B cell (primary cell): ENCODE measurements around the gene MICALL1. TPM values are rescaled to one million over a fixed set of nuclear protein-coding genes. Genes with fewer than 3 reads are reported as not detected.

Experiments used
- ATAC-seq: fragments of 200-7000 bp; cut with Tn5 transposase; one replicate; pipeline ENCODE4 v1.10.0; 2021; ENCODE audit warnings: low read depth, mild to moderate bottlenecking, moderate number of reproducible peaks, moderate library complexity
- CTCF ChIA-PET: fragments of 350-600 bp; sonication (Branson Sonifier 250); formaldehyde crosslinking; loops from one replicate; lab custom pipeline; 2021; ENCODE audit warnings: antibody characterized with exemption, inconsistent platforms; lab: Charles Lee
- POLR2A ChIA-PET: fragments of 350-600 bp; sonication (Branson Sonifier 250); formaldehyde crosslinking; loops from one replicate; lab custom pipeline; 2021; ENCODE audit warnings: antibody characterized with exemption; lab: Charles Lee
- DNase-seq: peaks from one replicate; pipeline ENCODE4 v3.0.0; 2013
- H2AFZ ChIP-seq: 2 replicates; pipeline ENCODE4 v1.6.1; 2012; ENCODE audit warnings: mild to moderate bottlenecking, low read depth, low read length; ENCODE audit not compliant: insufficient read depth, poor library complexity, severe bottlenecking
- H3K27ac ChIP-seq, 2 donors: 1 replicate in 1 of 2; 2 replicates in 1 of 2; pipeline ENCODE4 v1.5.1; 2012 to 2013; ENCODE audit warnings: low read length in 2 of 2, mild to moderate bottlenecking in 2 of 2, moderate library complexity in 1 of 2
- H3K27me3 ChIP-seq, 4 experiments: fragments of 200-600 bp in 1 of 4; sonication (generic) in 1 of 4; replicated peaks in 1 of 4; 1 replicate in 2 of 4; 2 replicates in 2 of 4; pipeline versions ENCODE4 v1.6.1 to v1.7.0; 2013 to 2016; ENCODE audit warnings: low read length in 3 of 4, mild to moderate bottlenecking in 2 of 4, mixed read lengths in 1 of 4, moderate library complexity in 1 of 4; ENCODE audit not compliant: insufficient read depth in 4 of 4, control insufficient read depth in 3 of 4; ENCODE audit errors: control extremely low read depth in 1 of 4
- H3K36me3 ChIP-seq, 2 experiments: replicated peaks in 1 of 2; 1 replicate in 1 of 2; 2 replicates in 1 of 2; pipeline versions ENCODE4 v1.6.1 to v1.7.1; 2013; ENCODE audit warnings: low read length in 1 of 2; ENCODE audit not compliant: insufficient read depth in 2 of 2, control insufficient read depth in 1 of 2; ENCODE audit errors: control extremely low read depth in 1 of 2, extremely low read depth in 1 of 2
- H3K4me1 ChIP-seq, 2 donors: fragments of 200-600 bp in 1 of 2; sonication (generic) in 1 of 2; 1 replicate in 1 of 2; 2 replicates in 1 of 2; pipeline versions ENCODE4 v1.5.1 to v1.6.1; 2013 to 2017; ENCODE audit warnings: low read length in 2 of 2; ENCODE audit not compliant: control insufficient read depth in 2 of 2, insufficient read depth in 2 of 2
- H3K4me2 ChIP-seq: replicated peaks from 2 replicates; pipeline ENCODE3; 2012; ENCODE audit warnings: mild to moderate bottlenecking, low read depth, low read length; ENCODE audit not compliant: poor library complexity, severe bottlenecking
- H3K4me3 ChIP-seq, 5 experiments: fragments of 200-600 bp in 1 of 5; sonication (generic) in 1 of 5; 1 replicate in 3 of 5; 2 replicates in 2 of 5; pipeline versions ENCODE4 v1.5.1 to v1.7.0; 2011 to 2016; ENCODE audit warnings: low read length in 4 of 5, mild to moderate bottlenecking in 4 of 5, low read depth in 2 of 5, control low read depth in 1 of 5, moderate library complexity in 1 of 5; ENCODE audit not compliant: insufficient read depth in 1 of 5; ENCODE audit errors: control extremely low read depth in 1 of 5, extremely low read depth in 1 of 5
- H3K79me2 ChIP-seq: fragments of 200-600 bp; sonication (generic); one replicate; pipeline ENCODE4 v1.6.0; 2016; ENCODE audit warnings: low read length; ENCODE audit not compliant: control insufficient read depth, insufficient read depth
- H3K9ac ChIP-seq: fragments of 200-600 bp; sonication (generic); 2 replicates; pipeline ENCODE4 v1.6.1; 2017; ENCODE audit warnings: mild to moderate bottlenecking, low read length, moderate library complexity
- H3K9me3 ChIP-seq, 3 donors: one replicate each; pipeline versions ENCODE4 v1.6.1 to v1.7.1; 2013; ENCODE audit warnings: low read length in 2 of 3; ENCODE audit not compliant: control insufficient read depth in 2 of 3, insufficient read depth in 1 of 3; ENCODE audit errors: control extremely low read depth in 1 of 3
- H4K20me1 ChIP-seq: 2 replicates; pipeline ENCODE4 v1.6.0; 2012; ENCODE audit warnings: mild to moderate bottlenecking, low read length; ENCODE audit not compliant: insufficient read depth, control insufficient read depth, poor library complexity, severe bottlenecking
- H3K27ac Mint-ChIP-seq: one replicate; pipeline ENCODE4 v1.8.0; 2021; ENCODE audit warnings: mixed read lengths
- H3K27me3 Mint-ChIP-seq: one replicate; pipeline ENCODE4 v1.8.0; 2021; ENCODE audit warnings: mixed read lengths
- H3K4me1 Mint-ChIP-seq: one replicate; pipeline ENCODE4 v1.8.0; 2021; ENCODE audit warnings: mixed read lengths
- H3K4me3 Mint-ChIP-seq: one replicate; pipeline ENCODE4 v1.8.0; 2021; ENCODE audit warnings: mixed read lengths
- H3K9me3 Mint-ChIP-seq: one replicate; pipeline ENCODE4 v1.8.0; 2022; ENCODE audit warnings: mixed read lengths; ENCODE audit not compliant: insufficient read depth
- EZH2 ChIP-seq: IDR thresholded peaks from 2 replicates; pipeline ENCODE4 v1.6.1; 2012; ENCODE audit warnings: borderline replicate concordance, low read depth, mild to moderate bottlenecking, moderate library complexity, low read length; ENCODE audit not compliant: insufficient read depth, poor library complexity, severe bottlenecking
- WGBS: methylation state at CpG from one replicate; pipeline ENCODE4 v1.1.5; 2013; ENCODE audit warnings: missing lambda C conversion rate; ENCODE audit not compliant: insufficient coverage; 5-methylcytosine and 5-hydroxymethylcytosine counted together
- intact Hi-C: fragments of 100-400 bp; cut with micrococcal nuclease; formaldehyde crosslinking; loops from one replicate; pipeline ENCODE4 v1.10.0; 2022
- polyA plus RNA-seq: library from polyadenylated mRNA; depleted of rRNA; stranded (reverse); fragments of >200 nt; gene quantifications from 2 replicates; pipeline ENCODE4 v1.2.3, GENCODE V29; 2012
- total RNA-seq, 2 donors: library from RNA; stranded (reverse); fragments of 120-200 nt in 1 of 2; gene quantifications; 1 replicate in 1 of 2; 2 replicates in 1 of 2; pipeline versions ENCODE4 v1.2.3 to v1.2.4, GENCODE V29; 2013 to 2022
- TF ChIP-seq, protein P1 (sequence below): fragments of 200-600 bp; IDR thresholded peaks from one replicate; pipeline ENCODE4 v1.8.0; 2022; ENCODE audit warnings: antibody characterized with exemption, mild to moderate bottlenecking

MICALL1 gene
- total and polyA plus RNA-seq, 2 donors (not counting 1 experiment from before 2014, with no cell fraction given) = 21.0 to 34.9 TPM

DNA sequence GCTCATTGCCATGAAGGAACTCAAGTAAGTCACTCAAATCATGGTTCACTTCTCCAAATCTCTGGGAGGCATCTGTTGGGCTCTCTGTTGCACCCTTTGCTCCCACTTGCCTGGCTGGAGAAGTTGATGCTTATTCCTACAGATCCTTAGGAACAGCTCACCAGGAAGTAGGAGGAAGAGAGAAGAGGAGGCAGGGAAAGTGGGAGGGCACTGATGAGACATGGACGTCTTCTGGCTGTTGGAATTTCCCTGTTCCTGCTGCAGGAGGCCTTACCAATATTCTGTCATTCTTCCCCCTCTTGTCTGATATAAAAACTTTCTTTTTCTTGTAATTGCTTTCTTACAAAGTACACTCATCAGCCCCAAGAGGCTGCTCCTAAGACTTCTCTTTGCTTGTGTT, 61.0 kb downstream of the MICALL1 start:
- ChIA-PET POLR2A (no interaction called here), CTCF (no interaction called here)
- no peaks in the 10 kb centered on the region for H3K27me3 ChIP-seq
- TF ChIP-seq, protein P1, sequence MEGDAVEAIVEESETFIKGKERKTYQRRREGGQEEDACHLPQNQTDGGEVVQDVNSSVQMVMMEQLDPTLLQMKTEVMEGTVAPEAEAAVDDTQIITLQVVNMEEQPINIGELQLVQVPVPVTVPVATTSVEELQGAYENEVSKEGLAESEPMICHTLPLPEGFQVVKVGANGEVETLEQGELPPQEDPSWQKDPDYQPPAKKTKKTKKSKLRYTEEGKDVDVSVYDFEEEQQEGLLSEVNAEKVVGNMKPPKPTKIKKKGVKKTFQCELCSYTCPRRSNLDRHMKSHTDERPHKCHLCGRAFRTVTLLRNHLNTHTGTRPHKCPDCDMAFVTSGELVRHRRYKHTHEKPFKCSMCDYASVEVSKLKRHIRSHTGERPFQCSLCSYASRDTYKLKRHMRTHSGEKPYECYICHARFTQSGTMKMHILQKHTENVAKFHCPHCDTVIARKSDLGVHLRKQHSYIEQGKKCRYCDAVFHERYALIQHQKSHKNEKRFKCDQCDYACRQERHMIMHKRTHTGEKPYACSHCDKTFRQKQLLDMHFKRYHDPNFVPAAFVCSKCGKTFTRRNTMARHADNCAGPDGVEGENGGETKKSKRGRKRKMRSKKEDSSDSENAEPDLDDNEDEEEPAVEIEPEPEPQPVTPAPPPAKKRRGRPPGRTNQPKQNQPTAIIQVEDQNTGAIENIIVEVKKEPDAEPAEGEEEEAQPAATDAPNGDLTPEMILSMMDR = no peak
- no peak for TF ChIP-seq EZH2
- H3K4me3 ChIP-seq = no peak overlapping the region
- Mint-ChIP-seq H3K4me3 (no peak overlapping the region), H3K27me3 (no peaks in the 10 kb centered on the region), H3K27ac (no peak overlapping the region), H3K9me3 (no peaks in the 10 kb centered on the region), H3K4me1 (peaks cover 4% of the 10 kb centered on the region)
- 40% methylated on average over 1 of the region's 1 CpG for WGBS
- H3K9ac ChIP-seq = no peak overlapping the region
- peaks cover 26% of the 10 kb centered on the region for H3K79me2 ChIP-seq
- H2AFZ ChIP-seq = no peak overlapping the region
- H3K4me1 ChIP-seq = no peaks in the 10 kb centered on the region
- H4K20me1 ChIP-seq = peaks cover 17% of the 10 kb centered on the region
- peaks cover 0 to 44% of the 10 kb centered on the region in 2 experiments for H3K36me3 ChIP-seq
- H3K4me2 ChIP-seq = no peak overlapping the region
- ATAC-seq (no peak), DNase-seq (no peak)
- no peak overlapping the region for H3K27ac ChIP-seq
- intact Hi-C loops = no loop called here
- H3K9me3 ChIP-seq = no peaks in the 10 kb centered on the region

DNA sequence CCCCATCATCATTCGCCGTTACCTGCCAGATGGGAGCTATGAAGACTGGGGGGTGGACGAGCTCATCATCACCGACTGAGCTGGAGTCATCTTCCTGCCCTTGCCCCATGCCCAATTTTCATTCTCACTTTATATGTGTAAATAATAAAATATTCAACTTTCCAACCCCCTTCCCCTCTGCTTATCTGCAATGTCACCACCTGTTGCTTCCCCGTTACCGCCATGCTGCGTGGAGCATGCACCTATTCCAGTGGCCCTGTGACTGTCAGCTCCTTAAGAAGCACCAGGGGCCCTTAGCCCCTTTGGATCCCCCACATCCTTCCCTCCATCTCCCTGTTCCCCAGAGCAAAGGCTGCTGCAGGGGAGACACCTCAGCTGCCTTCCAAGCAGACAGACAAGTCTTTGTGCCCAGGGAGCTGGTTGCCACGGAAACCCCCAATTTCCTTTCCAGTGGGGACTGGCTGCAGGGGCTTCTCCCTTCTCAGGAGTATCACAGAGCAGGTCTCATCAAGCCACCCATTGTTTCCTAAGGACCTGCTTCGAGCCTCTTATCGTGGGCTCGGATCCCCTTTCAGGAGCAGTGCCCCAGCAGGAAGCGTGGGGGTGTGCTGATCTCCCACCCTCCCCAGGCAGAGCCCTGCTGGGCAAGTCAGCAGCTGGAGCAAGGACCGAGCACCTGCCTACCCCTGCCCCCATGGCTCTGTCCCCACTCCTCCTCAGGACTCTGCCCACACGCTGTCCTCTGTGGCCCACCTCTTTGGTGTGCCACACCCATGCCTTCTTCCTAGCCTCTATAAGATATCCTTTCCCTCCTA, 61.7 kb downstream of the MICALL1 start:
- intact Hi-C loops = no loop called here
- H3K27me3 ChIP-seq = no peaks in the 10 kb centered on the region

More for the DNA sequence above, 61.7 kb downstream of the MICALL1 start:
- H3K27ac Mint-ChIP-seq = no peak overlapping the region
- no peak overlapping the region for H3K4me3 Mint-ChIP-seq
- Histone ChIP-seq H3K4me1 (no peaks in the 10 kb centered on the region), H4K20me1 (peaks cover 17% of the 10 kb centered on the region), H3K79me2 (peaks cover 26% of the 10 kb centered on the region), H3K27ac (no peak overlapping the region), H3K4me3 (no peak overlapping the region), H3K9ac (no peak overlapping the region), H2AFZ (no peak overlapping the region), H3K36me3 (peaks cover 0 to 46% of the 10 kb centered on the region in 2 experiments), H3K9me3 (no peaks in the 10 kb centered on the region), H3K4me2 (no peak overlapping the region)
- CTCF ChIA-PET = no interaction called here
- POLR2A ChIA-PET = no interaction called here
- ATAC-seq (no peak), DNase-seq (no peak)
- H3K27me3 Mint-ChIP-seq = no peaks in the 10 kb centered on the region
- H3K9me3 Mint-ChIP-seq = no peaks in the 10 kb centered on the region
- H3K4me1 Mint-ChIP-seq = peaks cover 4% of the 10 kb centered on the region
- TF ChIP-seq, protein P1 = no peak
- TF ChIP-seq EZH2 = no peak
- WGBS = 91% methylated on average over 9 of the region's 14 CpGs
